ENCODE data around the gene FADS1. TPM values are rescaled to one million over a fixed set of nuclear protein-coding genes. Genes with fewer than 3 reads are reported as not detected.

Gene FADS1
- total and polyA plus RNA-seq, 2 donors from 2014 or later = 6.7 to 19.5 TPM

DNA sequence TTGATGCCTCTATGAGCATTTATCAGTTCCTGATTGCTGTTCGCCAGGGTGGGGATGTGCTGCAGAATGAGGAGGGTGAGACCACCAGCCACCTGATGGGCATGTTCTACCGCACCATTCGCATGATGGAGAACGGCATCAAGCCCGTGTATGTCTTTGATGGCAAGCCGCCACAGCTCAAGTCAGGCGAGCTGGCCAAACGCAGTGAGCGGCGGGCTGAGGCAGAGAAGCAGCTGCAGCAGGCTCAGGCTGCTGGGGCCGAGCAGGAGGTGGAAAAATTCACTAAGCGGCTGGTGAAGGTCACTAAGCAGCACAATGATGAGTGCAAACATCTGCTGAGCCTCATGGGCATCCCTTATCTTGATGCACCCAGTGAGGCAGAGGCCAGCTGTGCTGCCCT lies 21.3 kb downstream of the FADS1 start:
- no peaks in the 10 kb centered on the region for H3K9me3 ChIP-seq (ENCODE audit: control insufficient read depth in 2 of 3, insufficient read depth in 1 of 3, low read length in 3 of 3)
- no peak overlapping the region for H3K4me3 ChIP-seq (ENCODE audit: low read length in 3 of 3)
- DNase-seq (no peak), FAIRE-seq (no peak)
- H3K9ac ChIP-seq (ENCODE audit: low read length in 3 of 3) = no peak overlapping the region
- H3K27ac ChIP-seq (ENCODE audit: low read depth in 2 of 2, low read length in 2 of 2) = no peak overlapping the region
- TF ChIP-seq, protein P1, sequence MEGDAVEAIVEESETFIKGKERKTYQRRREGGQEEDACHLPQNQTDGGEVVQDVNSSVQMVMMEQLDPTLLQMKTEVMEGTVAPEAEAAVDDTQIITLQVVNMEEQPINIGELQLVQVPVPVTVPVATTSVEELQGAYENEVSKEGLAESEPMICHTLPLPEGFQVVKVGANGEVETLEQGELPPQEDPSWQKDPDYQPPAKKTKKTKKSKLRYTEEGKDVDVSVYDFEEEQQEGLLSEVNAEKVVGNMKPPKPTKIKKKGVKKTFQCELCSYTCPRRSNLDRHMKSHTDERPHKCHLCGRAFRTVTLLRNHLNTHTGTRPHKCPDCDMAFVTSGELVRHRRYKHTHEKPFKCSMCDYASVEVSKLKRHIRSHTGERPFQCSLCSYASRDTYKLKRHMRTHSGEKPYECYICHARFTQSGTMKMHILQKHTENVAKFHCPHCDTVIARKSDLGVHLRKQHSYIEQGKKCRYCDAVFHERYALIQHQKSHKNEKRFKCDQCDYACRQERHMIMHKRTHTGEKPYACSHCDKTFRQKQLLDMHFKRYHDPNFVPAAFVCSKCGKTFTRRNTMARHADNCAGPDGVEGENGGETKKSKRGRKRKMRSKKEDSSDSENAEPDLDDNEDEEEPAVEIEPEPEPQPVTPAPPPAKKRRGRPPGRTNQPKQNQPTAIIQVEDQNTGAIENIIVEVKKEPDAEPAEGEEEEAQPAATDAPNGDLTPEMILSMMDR (IDR thresholded peaks at IDR 0.05; ENCODE audit: borderline replicate concordance, extremely low read depth, insufficient read depth) = no peak
- peaks cover 3 to 13% (median 11%) of the 10 kb centered on the region in 3 donors for H3K4me1 ChIP-seq (ENCODE audit: control insufficient read depth in 2 of 3, insufficient read depth in 2 of 3, low read depth in 1 of 3, low read length in 3 of 3)
- H3K27me3 ChIP-seq (ENCODE audit: control insufficient read depth, insufficient read depth, low read length) = no peaks in the 10 kb centered on the region
- intact Hi-C loops (cut with DNase I) = no loop called here
- no peaks in the 10 kb centered on the region for H3K36me3 ChIP-seq (ENCODE audit: control insufficient read depth in 2 of 3, insufficient read depth in 3 of 3, low read length in 3 of 3)

DNA sequence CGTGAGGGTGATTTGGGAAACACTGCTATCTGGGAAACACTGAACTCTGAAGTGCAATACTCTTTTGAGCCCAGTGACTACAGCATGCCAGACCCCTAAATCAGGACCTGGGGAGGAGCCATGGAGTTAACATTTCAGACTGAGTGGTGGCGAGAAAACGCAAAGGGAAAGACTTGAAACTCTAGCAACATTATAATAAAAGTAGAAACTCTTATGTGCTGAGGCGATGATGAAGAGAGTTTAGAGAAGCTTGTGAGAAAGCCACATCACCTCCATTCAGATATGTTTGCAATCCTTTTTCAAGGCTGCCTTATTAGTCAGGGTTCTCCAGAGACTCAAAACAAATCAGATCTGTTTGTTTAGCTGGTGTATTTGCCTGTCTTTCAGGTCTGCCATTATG lies 22.2 kb downstream of the FADS1 start:
- H3K27ac ChIP-seq (ENCODE audit: low read depth in 2 of 2, low read length in 2 of 2) = no peak overlapping the region
- no peak for FAIRE-seq
- intact Hi-C loops (cut with DNase I) = no loop called here
- no peaks in the 10 kb centered on the region for H3K27me3 ChIP-seq (ENCODE audit: control insufficient read depth, insufficient read depth, low read length)
- DNase-seq = no peak
- peaks cover 4 to 6% (median 4%) of the 10 kb centered on the region in 3 donors for H3K36me3 ChIP-seq (ENCODE audit: control insufficient read depth in 2 of 3, insufficient read depth in 3 of 3, low read length in 3 of 3)
- TF ChIP-seq, protein P1 (IDR thresholded peaks at IDR 0.05; ENCODE audit: borderline replicate concordance, extremely low read depth, insufficient read depth) = no peak
- no peak overlapping the region for H3K4me3 ChIP-seq (ENCODE audit: low read length in 3 of 3)
- H3K9me3 ChIP-seq (ENCODE audit: control insufficient read depth in 2 of 3, insufficient read depth in 1 of 3, low read length in 3 of 3) = no peaks in the 10 kb centered on the region
- H3K4me1 ChIP-seq (ENCODE audit: control insufficient read depth in 2 of 3, insufficient read depth in 2 of 3, low read depth in 1 of 3, low read length in 3 of 3) = peaks cover 3 to 13% (median 11%) of the 10 kb centered on the region in 3 donors
- H3K9ac ChIP-seq (ENCODE audit: low read length in 3 of 3) = no peak overlapping the region

DNA sequence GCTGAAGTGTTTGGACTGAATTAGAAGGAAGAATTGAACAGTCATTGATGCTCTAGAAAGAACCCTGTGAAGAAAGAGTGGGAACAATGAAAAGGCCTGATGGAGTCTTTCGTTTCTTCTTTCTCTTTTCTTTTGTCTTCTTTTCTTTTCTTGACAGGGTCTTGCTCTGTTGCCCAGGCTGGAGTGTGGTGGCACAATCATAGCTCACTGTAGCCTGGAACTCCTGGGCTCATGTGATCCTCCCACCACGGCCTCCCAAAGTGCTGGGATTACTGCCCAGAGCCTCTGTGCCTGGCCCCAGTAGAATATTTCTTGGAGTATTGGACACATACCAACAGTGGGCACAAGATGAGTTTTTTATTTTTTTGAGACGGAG lies 23.0 kb downstream of the FADS1 start:
- intact Hi-C loops (cut with DNase I) = no loop called here
- peaks cover 3 to 13% (median 11%) of the 10 kb centered on the region in 3 donors for H3K4me1 ChIP-seq (ENCODE audit: control insufficient read depth in 2 of 3, insufficient read depth in 2 of 3, low read depth in 1 of 3, low read length in 3 of 3)
- DNase-seq (no peak), FAIRE-seq (no peak)
- H3K4me3 ChIP-seq (ENCODE audit: low read length in 3 of 3) = peak overlapping the region in 1 of 3 donors; percentile 96
- no peak overlapping the region for H3K9ac ChIP-seq (ENCODE audit: low read length in 3 of 3)
- H3K36me3 ChIP-seq (ENCODE audit: control insufficient read depth in 2 of 3, insufficient read depth in 3 of 3, low read length in 3 of 3) = peaks cover 8 to 14% (median 9%) of the 10 kb centered on the region in 3 donors
- TF ChIP-seq, protein P1 (IDR thresholded peaks at IDR 0.05; ENCODE audit: borderline replicate concordance, extremely low read depth, insufficient read depth) = no peak
- no peaks in the 10 kb centered on the region for H3K9me3 ChIP-seq (ENCODE audit: control insufficient read depth in 2 of 3, insufficient read depth in 1 of 3, low read length in 3 of 3)
- no peak overlapping the region for H3K27ac ChIP-seq (ENCODE audit: low read depth in 2 of 2, low read length in 2 of 2)
- H3K27me3 ChIP-seq (ENCODE audit: control insufficient read depth, insufficient read depth, low read length) = no peaks in the 10 kb centered on the region
